DMS79 (cell line): ENCODE data around the gene PAQR8.
"Not testable (repeated sequence)": the region's sequence is repeated elsewhere in the genome, so short reads cannot be mapped to it uniquely, and the experiment has no call there.

Experiments
- DNase-seq: peaks from one replicate; lab custom pipeline; 2025; lab: John Stamatoyannopoulos, UW

Gene PAQR8

DNA sequence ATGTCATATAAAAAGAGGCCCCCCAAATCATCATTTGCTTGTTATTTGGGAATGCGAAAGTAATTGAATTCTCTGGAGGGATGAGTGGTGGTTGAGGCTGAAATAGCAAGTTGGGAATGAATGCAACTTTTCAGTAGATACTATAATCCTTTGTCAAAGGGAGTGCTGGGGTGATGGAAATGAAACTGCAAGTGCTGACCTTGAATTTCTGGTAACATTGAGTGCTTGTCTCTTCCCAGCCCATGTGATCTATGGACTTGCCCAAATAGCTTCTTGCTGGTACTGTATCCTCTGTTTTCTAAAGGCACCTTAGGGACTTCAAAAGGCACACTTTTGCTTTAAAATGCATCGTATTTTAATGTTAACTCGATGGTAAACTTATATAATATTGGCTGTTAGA is 14.8 kb downstream of the PAQR8 start:
- no peak for DNase-seq

DNA sequence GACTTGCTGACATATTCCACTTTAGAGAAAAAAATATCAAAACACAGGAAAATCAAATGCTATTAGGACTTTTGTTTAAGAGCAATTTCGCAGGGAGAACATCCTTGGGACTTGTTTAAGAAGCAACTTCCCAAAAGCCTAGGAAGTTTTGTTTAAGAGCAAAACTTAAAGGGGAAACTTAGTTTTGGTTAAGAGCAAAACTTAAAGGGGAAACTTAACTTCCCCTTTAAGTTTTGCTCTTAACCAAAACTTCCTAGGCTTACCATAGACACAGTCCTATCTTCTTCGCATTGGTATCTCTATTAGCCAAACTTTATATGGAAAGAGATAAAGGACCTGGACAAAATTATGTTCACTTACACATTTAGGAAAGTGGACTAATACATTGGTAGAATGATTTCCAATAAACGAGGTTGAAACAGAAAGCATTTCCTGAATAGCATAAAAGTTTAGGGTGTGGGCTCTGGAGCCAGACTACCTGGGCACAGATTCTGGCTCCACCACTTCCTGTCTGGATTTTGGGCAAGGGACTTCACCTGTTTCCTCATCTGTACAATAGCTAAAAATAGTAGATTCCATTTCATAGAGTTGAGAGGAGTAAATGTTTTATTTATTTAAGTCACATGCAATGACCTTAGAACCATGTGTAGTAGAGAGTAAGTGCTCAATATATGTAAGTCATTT is 15.7 kb downstream of the PAQR8 start:
- no peak for DNase-seq

DNA sequence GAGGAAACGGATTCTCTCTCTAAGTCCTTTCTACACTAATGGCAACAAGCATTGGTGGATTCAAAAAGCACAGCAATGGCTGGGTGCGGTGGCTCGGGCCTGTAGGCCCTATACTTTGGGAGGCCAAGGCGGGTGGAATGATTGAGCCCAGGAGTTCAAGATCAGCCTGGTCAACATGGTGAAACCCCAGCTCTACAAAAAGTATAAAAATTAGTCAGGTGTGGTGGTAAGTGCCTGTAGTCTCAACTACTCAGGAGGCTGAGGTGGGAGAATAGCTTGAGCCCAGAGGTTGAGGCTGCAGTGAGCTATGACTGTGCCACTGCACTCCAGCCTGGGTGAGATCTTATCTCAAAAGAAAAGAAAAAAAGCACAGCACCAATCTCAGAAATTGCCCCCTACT is 19.3 kb downstream of the PAQR8 start:
- DNase-seq, result no peak

DNA sequence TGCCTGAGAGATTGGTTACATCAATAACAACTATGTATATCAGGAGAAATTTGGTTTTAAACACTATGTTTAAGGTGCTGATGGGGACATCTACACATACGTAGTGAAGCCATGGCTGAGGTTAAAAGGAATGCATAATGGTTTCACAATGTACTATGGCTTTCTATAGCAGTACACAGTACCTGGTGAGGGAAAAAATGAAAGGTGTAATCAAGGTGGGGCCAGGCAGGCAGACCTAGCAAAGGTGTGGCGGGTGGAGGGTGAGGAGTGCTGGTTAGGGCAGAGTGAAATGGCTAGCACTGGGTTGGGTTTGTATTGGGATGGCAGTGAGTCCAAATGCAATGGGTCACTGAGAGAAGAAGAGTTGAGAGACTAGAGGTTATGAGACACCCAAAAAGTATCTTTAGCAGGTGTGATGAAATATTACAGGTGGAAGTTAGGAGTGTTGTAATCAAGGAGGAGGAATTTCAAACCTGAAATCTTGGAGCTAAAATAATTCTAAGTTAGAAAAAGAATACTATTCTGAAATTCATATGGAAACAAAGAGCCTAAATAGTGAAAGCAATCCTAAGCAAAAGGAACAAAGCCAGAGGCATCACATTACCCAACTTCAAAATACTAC is 22.3 kb downstream of the PAQR8 start:
- DNase-seq, result no peak

DNA sequence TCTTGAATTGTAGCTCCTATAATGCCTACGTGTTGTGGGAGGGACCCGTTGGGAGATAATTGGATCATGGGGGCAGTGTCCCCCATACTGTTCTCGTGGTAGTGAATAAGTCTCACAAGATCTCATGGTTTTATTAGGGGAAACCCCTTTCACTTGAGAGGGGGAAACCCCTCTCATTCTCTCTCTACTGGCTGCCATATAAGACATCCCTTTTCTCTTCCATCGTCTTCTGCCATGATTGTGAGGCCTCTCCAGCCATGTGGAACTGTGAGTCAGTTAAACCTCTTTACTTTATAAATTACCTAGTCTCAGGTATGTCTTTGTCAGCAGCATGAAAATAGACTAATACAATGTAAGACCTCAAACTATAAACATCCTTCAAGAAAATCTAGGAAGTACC is 23.1 kb downstream of the PAQR8 start:
- DNase-seq, result no peak

DNA sequence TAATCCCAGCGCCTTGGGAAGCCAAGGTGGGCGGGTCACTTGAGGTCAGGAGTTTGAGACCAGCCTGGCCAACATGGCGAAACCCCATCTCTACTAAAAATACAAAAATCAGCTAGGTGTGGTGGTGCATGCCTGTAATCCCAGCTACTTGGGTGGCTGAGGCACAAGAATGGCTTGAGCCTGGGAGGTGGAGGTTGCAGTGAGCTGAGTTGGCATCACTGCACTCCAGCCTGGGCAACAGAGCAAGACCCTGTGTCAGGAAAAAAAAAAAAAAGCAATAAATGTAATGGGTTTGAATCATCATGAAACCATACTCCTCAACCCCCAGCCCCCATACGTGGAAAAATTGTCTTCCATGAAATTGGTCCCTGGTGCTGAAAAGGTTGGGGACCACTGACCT is 26.2 kb downstream of the PAQR8 start:
- DNase-seq, result not testable (repeated sequence)

DNA sequence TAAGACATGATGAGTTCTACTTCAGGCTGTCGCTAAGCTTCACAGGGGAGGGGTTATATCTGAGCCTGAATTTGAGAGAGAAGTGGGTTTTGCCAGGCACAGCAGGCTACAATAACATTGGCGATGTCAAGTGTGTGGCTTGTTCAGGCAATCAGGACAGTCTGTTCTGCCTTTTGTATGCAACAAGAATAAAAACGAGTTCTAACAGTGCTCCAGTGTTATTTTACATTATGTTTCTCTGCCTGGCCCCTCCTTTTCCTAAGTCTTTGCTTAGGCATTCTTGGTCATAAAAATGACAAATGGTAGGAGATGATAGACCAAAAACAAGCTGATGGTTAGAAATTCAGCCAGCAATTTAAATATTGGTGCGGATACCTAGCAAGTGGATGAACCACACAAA is 26.8 kb downstream of the PAQR8 start:
- DNase-seq, result no peak

DNA sequence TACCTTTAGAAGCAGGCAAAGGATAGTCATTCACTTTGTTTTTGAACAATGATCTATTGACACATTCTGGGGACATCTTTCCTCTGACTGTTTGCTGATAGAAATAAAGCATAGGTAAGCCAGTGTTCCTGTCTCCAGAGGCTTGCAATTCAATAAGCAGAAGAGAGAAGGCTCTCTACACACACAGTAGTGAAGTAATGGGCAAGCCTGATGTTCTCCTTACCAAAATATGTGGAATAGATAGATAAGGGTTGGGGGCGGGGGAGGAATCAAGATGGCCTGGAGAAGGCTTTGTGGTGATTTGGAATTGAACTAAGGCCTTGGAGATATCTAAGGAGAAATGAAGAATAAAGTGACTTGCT is 27.3 kb downstream of the PAQR8 start:
- DNase-seq, result no peak

DNA sequence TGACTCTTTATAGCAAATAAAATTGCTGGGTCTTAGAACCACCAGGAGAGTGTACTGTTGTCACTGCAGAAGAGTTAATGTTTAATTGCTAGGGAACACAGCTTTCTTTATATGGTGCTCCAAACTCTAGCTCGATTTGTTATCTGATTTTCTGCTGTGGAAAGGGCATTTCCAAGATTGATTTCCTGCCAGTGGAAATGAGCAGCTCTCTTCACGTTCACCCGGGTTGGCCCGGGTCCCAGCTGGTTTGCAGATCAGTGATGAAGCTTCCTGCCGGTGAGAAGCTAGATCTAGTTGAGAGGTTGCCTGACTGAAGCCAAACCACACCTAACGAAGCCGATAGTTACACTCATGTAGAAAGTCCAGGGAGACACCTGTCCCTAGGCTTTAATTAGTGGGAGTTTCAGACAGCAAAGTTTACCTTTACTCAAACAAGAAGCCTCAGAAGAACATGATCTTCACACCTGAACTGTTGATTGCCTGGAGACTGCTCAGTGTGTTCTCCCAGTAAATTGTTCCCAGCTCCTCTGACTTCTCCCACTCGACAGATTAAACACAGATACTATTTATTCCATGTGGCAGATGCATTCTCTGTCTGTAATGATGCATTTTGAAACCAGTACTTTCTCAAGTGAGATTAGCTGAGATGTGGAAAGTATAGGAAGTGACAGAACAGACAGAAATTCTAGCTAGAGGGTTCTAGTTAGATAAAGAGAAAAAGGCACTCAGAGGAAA is 27.8 kb downstream of the PAQR8 start:
- peak; percentile 67 for DNase-seq

DNA sequence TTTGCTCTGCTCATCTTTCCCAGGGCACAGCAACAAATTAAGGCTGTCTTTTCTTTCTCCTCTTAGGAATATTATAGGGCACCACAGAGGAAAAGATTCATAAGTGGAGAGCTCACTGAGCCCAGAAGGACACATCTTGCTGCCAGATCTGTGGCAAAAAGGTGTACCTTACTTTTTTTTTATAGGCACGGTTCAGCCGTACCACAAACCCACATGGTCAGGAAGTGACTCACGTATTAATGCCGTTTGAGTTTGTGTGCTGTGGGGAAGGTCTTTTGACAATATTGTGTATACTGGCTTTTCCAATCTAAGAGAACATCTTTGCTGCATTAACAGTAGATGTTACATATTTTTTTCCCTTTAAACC is 28.4 kb downstream of the PAQR8 start:
- DNase-seq, result peak; percentile 11

DNA sequence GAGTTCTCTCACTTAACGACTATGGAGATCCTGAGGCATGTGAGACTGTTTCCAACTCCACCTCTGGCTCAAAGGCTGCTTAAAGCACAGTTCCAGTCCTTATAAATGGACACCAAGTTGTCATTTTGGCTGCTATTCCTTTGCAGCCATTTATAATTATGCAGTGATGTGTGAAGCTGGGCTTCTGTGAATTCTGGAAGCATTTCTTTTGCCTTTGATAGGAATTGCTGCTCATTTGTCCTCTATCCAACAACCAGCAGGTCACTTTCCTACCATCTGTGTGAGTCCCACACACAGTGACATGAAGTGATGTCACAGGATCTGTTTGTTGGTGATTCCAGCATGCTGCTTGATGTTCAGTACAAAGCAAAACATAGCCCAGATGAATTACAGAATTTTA is 29.6 kb downstream of the PAQR8 start:
- no peak for DNase-seq

DNA sequence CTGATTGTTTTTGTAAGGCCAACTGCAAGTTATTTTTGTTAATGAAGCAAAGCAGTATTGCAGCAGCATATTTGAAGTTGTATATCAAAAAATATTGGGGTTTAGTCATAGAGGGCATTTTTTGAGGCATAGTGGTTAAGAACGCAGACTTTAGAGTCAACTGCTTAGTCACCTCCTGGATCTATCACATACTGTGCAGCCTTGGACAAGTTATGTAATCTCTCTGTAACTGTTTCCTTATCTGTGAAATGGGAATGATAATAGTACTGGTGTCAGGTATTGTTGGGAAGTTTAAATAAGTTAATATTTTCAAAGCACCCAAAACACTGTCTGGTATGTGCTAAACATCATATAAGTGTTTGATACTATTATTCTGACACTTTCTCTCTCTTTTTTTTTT is 31.0 kb downstream of the PAQR8 start:
- no peak for DNase-seq

DNA sequence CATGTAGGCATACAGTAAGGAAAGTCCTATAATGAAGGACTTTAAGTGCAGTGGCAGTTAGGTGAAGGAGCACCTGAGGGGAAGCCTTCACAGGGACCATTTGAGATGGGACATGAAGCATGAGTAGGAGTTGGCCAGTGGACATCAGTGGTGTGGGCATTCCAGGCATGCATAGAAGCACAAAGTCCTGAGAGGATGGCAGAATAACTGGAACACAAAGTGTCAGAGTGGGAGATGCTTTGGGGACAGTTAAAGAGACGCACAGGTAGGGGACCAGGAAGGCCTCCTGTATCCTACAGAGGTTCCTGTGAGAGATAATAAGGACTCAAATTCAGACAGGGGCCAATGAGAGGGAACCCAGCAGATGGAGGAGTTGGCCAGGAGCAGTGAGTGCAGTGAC is 31.8 kb downstream of the PAQR8 start:
- no peak for DNase-seq

DNA sequence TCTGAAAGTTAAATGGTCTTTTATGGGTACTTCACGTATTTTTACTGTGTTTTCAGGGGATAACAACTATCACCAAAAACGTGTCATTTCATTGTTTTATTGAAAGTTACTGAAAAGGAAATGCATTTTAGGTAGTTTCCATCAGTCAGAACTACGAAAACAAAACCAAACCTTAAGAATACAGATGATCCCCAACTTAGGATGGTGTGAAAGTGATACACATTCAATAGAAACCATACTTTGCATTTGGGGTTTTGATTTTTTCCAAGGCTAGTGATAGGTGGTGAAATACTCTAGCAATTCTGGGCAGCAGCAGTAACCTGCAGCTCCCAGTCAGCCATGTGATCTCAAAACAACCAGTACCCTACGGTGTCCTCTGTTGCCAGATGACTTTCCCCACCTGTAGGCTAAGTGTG is 32.3 kb downstream of the PAQR8 start:
- no peak for DNase-seq

DNA sequence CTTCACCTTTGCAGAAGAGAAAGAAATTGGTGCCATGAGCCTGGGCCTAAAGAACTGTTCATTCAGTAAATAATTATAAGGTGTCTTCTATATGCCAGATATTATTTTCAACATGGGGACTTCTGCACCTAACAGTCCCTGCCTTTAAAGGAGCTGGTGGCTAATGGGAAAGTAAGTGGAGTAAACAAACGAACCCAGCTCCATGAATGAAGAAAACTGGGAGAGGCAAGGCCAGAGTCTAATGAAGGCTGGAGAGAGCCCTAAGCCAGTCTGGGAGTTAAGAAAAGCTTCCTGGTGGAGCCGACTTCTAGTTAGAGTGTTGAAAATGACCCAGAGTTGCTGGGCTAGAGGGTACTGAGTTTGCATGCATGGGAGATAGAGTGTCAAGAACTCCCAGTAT is 34.0 kb downstream of the PAQR8 start:
- DNase-seq, result no peak

DNA sequence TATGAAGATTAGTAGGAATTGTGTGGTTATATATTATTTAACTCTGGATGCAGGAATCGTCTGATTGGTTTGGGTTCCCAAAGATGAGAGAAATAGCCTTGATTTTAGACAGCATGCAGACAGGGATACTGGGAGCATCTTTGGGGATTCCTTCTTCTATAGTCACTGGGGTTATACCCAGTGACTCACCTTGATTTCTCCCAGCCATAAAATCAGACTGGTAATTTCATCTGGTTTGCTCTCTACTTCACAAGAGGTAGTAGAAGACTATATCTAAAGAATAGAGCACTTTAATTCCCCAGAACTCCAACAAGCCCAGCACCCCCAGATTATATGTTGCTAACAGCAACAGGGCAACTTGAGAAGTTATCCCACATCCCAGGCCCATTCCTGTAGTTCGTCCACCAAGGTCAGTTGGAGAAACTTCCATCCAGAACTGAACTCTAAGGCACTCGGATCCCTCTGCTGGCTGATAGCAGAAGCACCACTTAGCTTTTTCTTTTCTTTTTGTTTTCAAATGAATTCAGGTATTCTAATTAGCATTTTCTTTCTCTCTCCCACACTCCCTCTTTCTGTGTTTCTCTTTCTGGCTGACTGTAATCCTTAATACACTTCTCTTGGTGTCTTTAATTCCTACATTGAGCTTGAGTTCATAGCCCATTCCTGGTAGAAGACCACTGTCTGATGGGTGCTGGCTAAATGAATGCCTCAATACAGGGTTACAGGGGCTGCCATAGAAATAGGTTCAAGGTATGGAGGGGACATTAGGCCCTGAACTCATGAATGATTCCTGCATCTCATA is 37.8 kb downstream of the PAQR8 start:
- peak; percentile 6 for DNase-seq

DNA sequence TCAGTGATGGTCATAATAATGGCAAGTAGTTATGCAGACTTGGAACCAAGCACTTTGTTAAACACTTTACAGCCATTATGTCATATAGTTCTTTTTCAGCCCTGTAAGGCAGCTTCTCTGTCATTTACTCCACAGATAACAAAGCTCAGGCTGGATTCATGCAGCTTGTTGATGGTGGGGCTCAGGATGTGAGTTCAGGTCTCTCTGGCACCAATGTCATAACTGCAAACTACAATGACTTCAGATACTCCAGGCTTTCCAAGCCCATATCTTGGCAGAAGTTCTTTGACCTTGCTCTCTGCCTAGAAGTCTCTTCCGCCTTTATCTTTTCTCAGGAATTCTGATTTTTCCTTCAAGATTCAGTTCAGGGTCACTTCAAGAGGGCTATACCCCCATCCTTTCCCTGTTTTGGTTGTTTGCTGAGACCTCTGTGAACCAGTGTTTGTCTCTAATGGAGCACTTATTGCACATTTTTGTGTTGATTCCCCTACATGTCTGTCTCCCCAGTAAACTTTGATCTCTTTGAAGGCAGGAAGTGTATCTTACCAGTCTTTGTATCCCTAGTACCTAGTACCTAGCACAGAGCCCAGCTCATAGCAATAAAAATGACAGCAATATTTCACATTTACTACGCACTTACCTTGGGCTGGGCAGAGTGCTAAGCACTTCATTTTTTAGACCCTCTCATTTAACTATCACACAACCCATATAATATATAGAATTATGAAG is 38.5 kb downstream of the PAQR8 start:
- DNase-seq, result no peak

DNA sequence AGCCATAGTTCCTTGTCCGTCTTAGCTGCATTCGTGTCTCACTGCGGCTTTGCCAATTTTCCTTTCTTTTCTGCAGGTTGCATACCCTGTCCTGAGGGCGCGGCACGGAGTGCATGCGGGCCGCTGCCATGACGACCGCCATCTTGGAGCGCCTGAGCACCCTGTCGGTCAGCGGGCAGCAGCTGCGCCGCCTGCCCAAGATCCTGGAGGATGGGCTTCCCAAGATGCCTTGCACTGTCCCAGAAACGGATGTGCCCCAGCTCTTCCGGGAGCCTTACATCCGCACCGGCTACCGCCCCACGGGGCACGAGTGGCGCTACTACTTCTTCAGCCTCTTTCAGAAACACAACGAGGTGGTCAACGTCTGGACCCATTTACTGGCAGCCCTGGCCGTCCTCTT is 41.1 kb downstream of the PAQR8 start:
- no peak for DNase-seq

DNA sequence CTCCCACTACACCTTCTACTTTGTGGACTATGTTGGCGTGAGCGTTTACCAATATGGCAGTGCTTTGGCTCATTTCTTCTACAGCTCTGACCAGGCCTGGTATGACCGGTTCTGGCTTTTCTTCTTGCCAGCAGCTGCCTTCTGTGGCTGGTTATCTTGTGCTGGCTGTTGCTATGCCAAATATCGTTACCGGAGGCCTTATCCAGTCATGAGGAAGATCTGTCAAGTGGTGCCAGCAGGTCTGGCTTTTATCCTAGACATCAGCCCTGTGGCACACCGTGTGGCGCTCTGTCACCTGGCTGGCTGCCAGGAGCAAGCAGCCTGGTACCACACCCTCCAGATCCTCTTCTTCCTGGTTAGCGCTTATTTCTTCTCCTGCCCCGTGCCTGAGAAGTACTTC is 41.7 kb downstream of the PAQR8 start:
- peak; percentile 27 for DNase-seq

DNA sequence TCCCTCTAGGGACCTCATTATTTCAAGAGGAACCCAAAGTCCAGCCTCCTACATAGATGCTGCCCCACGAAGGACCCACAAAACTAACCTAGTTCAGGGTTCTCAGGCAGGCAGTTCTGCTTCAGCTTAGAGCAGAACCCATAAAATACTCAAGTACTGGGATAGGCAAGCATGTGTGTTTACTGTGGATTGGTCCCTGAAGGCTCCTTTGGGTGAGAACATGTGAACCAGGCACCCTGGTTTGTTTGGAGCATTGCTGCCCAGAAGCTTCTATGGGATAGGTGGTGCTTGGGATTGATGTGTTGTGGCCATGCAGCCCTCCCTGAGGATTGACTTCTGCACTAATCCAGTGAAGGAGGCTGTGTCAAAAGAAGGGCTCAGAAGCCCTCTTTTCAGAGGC is 43.3 kb downstream of the PAQR8 start:
- DNase-seq, result no peak

DNA sequence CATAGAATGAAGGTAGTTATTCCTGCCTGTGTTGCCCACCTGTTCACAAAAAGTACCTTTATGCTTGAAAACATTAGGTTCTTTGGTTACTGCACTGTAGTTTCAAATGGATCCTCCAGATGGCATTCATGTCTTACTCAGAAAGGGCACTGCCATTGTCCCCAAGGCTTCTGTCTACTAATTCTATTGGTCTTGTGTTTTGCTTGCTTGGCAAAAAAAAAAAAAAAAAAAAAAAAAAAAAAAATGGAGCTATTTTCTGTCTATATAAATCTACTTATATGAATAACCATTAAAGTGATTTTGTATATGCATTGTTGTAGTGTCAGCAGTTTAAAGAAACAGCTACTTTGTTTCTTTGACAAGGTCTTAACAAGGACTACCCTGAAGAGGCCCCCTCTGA is 45.5 kb downstream of the PAQR8 start:
- peak; percentile 63 for DNase-seq

DNA sequence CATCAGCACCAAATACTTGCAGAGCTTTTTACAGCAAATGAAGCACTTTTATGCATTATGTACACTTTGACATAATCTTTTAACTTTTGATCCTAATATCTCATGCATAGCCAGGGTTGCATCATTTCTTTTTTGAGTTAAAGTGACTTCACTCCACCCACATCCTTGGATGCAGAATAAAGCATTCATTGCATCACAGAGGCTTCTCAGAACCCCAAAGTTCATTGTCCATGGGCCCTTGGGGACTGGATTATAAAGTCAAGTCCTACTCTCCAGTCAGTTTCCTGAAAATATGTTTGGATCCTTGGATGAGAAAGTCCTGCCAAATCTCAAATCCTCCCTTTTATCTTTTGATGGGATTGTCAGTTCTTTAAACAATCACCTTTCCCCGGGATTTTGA is 47.5 kb downstream of the PAQR8 start:
- DNase-seq, result no peak
